Measurements from ENCODE around the gene OLFML2B. TPM values are rescaled to one million over a fixed set of nuclear protein-coding genes. Genes with fewer than 3 reads are reported as not detected.
A peak's percentile ranks its signal among the peaks of the same experiment; 100 is the strongest.
"Not testable (repeated sequence)": the region's sequence is repeated elsewhere in the genome, so short reads cannot be mapped to it uniquely, and the experiment has no call there.

Gene OLFML2B
- polyA plus RNA-seq, 10 donors = 66.5 to 153 (median 108) TPM

DNA sequence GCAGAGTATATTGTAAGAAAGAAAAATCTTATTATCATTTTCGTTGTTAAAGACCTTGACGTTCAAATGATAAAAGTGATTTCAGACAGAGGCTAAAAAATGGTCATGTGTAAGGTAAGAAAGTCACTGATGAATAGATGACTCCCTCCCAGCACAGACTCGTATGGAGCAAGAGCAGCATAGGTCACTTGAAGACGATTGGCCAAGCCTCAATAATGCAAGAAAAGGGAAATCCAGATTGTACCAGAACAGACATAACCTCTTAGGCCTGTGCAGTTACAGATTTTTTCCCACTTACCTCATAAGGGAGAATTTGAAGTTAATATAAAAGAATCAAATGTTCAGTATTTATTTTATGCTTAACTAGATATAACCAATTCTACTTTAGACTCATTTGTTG is 16.3 kb upstream of the OLFML2B start:
- no peak for DNase-seq

DNA sequence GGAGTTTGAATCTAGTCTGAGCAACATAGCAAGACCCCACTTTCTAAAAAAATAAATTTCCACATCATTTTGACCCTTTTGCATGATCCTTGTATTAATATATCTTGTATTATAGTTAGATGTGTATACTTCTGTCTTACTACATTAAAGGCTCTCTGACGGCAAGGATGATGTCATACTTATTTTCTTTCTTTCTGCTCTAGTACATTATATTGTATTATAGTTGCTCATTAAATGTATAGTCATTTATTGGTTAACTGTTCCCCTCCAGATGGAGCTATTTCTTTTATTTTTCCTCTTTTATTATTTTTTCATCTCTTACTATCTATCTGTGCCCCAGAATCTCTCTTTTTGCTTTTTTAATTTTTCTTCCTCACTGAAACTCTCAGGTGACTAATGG is 15.0 kb upstream of the OLFML2B start:
- DNase-seq = no peak

DNA sequence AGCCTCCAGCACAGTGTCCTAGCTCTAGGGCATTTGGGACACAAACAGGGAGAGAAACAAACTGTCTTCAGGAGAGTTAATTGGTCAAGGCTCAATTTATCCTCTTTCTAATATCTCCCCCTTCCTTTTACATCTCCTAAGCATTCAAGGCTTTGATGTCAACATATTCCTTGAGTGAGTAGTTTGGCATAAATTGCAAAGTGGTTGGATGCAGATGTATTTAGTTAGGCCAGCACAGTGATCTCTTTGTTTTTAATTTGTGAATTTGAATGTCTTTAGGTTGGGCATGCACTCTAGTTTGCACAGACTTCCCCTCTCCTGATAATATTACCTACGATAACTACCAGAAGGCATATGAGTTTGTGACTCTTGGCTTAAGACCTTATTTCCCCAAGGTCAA is 12.5 kb upstream of the OLFML2B start:
- DNase-seq = no peak

DNA sequence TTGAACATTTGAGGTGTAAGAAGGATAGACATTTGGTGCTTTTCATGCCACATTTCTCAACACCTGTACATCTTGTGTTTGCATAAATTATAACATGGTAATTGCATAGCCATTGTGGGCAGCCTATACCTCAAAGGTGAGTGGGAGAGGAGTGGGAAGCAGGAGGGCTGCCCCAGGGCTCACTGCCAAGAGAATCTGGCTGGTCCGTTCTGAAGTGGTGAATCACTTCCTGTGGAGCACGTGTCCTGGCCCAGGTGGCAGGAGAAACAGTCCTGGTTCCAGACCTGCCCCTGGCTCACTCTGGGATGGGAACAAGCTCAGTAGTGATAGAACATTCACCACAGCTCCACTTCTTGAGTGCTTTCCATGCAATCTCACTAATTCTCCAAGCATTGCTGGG is 11.6 kb upstream of the OLFML2B start:
- no peak for DNase-seq

DNA sequence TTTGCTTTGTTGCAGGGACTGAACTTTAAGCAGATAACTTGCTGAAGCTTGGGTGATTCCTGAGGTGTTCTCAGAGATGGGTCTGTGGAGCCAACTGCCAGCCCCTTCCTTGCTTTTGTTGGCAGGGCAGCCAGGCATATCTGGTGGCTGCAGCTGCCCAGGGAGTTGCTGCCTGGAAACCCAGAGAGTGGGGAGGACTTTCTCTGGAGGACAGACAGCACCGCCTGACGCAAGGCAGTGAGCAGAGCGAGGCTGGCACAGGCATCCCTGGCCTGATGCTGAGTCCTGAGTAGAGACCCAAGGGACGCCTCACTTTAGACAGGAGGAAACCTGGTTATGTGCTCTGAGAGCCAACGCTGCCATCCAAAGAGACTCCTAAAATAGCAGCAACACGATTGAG is 9.8 kb upstream of the OLFML2B start:
- peak in 1 of 3 donors; percentile 63 for DNase-seq

DNA sequence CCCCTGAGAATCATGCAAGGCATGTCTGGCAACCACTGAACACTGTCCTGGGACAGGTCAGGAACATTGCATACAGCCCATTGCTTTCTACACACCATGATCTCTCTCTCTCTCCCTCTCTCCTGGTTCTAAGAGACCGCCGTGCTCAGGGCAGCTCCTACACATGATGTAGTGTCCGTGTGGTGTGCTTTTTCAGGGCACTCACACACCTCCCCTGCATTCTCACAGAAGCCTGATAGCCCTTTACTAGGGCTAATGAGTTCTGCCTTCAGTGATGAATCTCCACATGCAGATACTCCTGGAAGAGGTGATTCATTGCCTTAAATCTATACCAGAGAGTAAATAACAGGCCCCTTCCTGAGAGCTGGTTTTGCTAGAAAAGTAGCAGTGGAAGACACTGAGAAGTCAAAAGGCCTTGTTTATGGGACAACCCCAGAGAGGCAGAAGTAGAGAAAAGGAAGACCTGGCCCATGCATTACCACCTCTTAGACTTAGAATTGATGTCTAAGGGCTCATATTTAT is 7.2 kb upstream of the OLFML2B start:
- no peak for DNase-seq

DNA sequence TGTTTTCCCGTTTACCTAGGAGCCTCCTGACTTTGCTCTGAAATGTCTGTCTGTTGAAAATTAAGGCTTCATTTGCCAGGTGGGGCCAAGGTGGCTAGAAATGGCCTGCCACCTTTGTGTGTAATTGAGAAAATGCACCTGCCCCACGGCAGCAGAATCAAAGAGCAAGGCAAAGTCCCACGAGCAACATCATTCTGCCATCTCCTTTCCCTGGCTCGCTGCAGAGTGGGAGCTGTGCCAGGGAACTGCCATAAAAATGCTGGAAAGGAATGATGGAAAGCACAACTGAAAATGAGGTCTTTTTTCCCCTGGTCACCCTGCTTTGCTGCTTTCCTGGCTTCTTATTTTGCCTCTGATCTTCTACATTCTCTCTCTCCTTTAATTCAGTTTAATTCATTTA is 5.5 kb upstream of the OLFML2B start:
- DNase-seq = peak in 1 of 3 donors; percentile 54

DNA sequence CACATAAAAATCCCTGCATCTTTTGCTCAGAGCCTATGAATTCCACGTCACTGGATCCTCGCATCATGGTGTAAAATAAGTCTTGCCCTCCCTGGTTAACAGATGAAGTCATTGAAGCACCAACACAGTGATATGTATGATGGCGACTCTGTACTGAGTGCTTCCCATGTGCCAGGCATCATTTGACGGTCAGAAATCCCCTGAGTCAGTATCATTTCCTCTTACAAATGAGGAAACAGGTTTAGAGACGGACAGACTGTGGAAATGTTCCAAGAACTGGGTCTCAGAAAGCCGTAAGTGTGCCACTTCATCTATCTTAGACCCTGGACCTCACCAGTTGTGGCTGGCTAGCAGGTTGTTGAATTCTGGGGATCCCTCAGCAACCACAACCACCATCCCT is 5.1 kb upstream of the OLFML2B start:
- DNase-seq = peak in 1 of 3 donors; percentile 54

DNA sequence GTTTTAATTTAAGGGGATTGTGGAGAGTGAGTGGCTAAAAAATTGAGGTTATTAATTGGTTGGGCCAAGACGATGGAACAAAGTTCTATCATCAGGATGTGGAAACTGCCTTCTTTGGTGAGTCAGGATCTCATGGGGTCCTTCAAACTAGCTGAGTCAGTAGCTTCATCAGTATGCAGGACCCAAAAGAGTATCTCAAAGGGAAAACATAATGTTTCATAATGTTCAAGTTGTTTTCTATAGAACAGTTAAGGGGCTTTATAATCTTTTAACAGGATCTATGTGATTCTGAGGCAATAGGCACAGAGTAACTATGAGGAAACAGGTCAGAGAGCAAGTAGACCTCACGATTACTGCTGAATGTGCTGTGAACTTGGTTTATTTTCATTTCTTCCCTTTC is 3.2 kb upstream of the OLFML2B start:
- no peak for DNase-seq

DNA sequence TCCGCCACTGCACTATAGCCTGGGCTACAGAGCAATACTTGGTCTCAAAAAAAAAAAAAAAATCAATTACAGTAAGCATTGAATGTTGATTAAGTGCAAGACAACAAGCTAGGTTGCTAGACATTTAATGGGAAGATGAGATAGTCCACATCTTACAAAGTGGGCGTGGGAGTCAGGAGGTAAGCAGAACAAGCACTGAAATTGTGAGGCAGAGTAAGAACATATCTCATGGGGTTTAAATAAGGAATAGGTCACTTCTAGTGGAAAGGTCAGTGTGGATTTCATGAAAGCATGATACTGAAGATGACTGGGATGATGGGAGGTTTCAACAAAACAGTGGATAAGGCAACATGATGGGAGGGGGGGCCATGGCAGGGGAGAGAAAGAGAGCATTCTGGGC is 1.9 kb upstream of the OLFML2B start:
- no peak for DNase-seq

DNA sequence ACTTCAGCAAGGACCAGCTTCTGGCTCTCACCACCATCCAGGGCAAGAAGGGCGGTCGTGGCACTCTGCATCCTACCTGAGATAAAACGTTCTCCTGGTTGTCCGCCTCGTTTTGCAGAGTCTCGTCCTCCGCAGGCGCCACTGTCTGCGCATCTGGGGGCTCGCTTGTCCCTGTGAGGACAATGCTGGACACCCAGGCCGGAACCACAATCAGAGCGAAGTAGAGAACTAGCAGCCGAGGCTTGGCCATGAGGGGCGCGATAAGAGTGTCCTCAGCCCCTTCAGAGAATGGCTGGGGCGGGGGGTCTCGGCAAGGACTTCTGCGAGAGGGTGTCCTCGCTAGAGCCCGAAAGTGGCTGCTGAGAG is 505 bp downstream of the OLFML2B start:
- no peak for DNase-seq

DNA sequence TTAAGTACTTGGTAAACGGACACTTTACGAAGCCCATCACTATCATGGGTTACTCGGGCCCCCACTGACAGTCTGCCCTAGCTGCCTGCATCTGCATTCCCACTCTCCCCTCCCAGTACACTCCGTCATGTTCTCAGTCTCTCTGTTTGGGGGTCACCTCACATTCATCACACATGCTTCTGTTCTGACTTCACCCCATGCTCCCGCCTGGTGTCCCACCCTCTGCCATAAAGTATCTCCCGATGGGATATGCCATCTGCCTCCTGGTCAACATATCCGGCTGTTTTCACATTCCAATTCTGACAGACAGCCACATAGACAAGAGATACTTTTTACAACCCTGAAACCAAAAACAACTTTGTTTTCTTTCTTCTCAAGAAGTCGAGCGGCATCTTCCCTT is 1.0 kb downstream of the OLFML2B start:
- DNase-seq = peak in 1 of 3 donors; percentile 57

DNA sequence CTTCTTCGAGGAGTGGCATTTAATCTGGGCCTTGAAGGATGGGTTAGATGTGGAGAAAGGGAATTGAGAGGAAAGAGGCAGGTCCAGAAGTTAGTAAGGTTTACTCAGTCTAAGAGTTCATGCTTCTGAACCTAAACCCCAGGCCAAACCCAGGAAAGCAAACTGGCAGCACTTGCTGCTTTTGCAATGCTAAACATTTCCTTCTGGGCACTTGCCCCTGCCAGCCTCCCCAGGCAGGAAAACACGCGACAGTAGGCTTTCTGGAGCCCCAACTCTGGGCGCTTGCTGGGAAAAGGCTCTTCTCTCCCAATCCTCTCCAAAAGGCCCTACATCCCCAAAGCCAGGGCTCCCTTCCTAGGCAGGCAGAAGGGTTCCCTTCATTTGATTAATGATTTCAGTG is 2.5 kb downstream of the OLFML2B start:
- no peak for DNase-seq

DNA sequence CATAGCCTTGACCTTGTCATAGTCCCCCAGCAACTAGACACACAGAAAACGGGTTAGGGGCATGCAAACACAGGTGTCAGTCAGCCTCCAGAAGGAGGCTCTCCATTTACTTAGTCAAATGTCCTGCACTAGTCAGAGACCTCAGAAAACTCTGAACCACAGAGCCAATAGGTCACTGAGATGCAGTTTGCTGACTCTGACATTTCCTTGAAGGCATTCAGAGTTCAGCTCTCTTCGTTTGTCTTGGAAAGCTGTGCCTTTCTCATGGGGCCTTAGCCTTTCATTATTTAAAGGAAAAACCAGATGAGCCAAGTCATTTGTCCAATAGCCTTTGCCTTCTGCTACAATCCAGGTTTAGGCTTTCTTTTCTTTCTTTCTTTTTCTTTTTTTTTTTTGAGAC is 3.5 kb downstream of the OLFML2B start:
- peak in 2 of 3 donors; percentile 64 to 82 for DNase-seq

DNA sequence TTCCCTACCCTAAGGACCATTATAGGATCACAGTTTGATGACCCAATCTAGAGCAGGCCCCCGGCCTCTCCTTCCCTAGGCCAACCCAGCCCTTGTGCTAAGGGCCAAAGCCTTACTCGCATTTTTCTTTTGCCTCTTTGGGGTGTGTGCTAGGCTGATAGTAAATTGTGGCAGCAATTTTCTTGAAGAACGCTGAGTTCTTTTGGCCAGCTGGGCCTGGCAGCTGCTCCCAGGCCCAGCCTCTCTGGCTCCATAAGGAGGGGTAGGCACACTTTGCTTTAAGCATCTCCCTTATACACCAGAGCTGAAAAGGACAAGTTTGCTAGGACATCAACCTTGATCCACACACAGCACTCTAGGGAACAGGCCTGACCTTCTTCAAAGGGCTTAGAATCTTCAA is 4.2 kb downstream of the OLFML2B start:
- DNase-seq = no peak

DNA sequence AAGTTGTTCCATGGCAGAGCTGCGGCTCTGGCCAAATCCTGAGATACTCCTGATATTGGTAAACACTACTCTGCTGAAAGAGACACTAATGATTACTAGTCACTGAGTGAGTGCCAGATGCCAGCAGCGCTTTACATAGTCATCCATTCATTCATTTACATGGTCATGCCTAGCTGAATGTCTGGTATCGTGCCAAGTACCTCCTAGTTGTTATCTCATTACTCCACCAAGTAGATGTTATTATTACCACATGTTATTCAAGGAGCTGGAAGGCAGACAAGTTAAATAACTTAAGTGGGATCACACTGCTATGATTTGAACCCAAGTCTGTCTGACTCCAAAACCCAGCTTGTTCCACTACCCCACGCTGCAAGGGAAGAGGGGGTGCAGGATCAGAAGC is 4.7 kb downstream of the OLFML2B start:
- peak in 1 of 3 donors; percentile 62 for DNase-seq

DNA sequence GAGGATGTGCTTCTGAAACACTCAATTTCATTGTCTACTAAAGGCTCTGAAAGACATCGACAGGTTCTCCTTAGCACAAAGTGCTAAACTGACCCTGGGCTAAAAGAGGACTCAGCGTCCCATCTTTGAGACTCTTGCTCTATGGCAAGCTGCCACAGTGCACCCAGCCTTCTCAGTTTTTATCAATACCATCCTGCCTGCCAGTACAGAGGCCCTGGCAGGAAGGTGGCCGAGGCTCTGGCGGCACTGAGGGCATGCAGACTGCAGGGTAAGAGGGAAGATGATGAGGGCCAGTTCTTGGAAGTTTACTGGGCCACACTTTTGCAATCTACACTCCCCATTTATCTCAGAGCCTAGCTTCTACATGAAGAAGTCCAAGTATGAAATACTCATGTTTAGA is 5.3 kb downstream of the OLFML2B start:
- no peak for DNase-seq

DNA sequence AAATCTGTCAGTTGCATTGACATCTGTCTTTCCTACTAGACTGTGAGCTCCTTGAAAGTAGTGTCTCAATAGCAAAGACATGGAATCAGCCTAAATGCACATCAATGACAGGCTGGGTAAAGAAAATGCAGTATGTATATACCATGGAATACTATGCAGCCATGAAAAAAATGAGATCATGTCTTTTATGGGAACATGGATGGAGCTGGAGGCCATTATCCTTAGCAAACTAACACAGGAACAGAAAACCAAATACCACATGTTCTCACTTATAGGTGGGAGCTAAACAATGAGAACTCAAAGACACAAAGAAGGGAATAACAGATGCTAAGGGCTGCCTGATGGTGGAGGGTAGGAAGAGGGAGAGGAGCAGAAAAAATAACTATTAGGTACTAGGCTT is 5.9 kb downstream of the OLFML2B start:
- not testable (repeated sequence) for DNase-seq

DNA sequence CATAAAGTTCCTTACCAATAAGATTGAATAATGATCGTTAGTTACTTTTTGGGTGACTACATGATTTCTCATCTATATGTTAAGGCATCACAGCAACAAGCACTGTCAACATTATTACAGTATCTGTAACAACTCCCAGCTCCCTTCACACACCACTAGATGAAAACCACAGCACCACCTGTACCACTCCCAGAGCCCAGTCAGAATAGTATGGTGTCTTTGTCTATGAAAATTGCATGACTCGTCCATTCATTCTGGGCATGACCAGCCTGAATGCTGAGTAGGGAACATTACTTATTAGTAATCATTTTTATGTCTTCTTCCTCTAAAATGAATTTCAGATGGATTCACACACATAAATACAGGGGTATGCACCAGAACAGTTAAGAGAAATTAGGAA is 7.0 kb downstream of the OLFML2B start:
- no peak for DNase-seq

DNA sequence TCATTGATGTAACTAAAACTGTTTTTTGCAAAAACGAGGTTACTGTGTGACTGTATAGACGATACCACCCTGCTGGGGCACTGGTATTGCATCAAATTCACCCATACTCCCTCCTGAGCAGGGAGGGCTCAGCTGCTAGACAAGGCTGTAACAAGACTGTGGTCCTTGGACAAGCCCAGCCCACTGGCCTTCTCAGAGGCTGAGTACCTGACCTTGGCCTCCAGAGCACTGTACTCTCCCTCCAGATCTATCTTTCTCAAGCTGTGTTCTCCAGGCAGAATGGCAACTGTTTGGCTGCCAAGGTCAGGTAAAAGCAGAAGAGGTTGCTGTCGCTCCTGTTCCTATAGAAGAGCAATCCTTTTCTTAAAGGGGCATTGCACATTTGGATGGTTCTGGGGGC is 8.5 kb downstream of the OLFML2B start:
- DNase-seq = no peak

DNA sequence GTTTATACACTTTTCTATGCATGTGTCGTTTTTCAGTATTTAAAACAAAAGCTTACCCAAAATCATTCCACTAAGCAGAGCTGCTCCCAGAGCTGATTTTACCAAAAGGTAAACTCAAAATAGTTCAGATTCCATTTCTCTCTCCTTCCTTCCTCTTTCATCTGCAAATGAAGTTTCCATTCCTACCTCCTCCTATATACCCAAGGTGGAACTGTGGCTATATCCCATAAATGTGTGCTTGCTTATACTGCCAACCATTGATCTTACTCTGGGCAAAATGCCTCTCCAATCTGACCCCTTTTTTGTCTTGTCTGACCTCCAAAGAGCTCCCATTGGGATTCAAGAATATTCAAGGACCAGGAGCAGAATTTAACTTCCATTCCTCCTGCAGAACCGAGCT is 9.5 kb downstream of the OLFML2B start:
- peak in 1 of 3 donors; percentile 44 for DNase-seq

DNA sequence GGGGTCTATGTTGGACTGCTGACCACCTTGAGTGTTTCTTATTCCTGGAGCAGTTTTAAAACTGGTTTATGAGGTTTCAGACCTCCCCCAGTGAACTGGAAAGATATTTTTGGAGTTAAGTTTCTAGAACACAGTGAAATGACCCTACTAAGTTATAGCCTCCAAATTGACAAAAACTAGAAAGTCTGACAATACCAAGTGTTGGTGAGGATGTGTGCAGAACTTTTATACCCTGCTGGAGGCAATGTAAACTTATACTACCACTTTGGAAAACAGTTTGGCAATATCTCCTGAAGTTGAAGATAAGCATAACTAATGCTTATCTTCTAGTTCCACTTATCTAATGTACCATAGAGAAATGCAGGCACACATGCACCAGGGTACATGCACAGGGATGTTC is 10.4 kb downstream of the OLFML2B start:
- DNase-seq = no peak

DNA sequence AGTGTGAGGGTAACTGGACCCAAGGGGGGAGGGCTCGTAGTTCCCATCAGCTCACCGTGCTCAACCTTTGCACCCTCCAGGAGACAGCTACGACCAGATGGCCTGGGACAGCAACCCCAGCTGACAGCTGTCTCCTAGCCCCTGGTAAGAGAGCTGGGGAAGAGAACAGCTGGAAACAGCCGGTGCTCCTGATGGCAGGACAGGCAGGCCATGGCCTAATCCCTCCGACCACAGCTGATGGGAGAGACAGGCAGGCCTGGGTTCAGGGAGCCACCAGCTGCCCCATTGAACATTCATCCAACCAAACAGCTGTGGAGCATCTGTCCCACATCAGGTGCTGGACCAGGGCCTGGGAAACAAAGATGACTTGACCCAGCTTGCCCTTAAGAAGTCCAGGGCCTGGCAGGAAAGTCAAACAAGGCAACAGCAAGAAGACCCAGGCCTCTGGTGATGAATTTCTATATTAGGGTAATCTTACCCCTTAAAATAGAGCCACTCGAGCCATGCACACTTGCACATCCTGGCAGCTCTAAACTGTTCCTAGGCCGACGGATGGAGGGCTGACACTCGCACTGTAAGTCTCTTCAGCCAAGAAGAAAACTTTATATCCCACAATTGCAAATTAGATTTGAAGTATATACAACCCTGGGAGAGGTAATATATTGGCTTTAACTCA is 12.2 kb downstream of the OLFML2B start:
- DNase-seq = peak in 2 of 3 donors; percentile 63 to 73

DNA sequence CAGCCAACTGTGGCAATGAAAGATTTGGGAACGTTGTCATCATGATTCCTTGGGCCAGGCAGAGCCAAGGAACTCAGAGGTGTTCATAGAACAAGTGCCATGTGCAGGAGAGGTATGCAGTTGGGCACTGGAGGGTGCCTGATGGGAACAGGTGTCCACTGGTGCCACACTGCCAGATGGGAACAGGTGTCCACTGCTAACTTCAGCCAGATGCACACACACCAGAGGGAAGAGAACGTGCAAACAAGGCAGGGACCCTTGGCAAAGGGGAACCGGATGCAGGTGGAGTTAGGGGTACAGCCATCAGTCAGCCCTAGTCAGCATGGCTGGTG is 13.5 kb downstream of the OLFML2B start:
- no peak for DNase-seq
